Ectodermal cell (in vitro differentiated cells): ENCODE results near the gene TBC1D17.
A peak's percentile ranks its signal among the peaks of the same experiment; 100 is the strongest.

Source experiments
- H3K27ac ChIP-seq: 2 replicates; pipeline ENCODE4 v1.7.0; 2013; ENCODE audit warnings: mild to moderate bottlenecking, low read depth, low read length; ENCODE audit not compliant: insufficient read depth, poor library complexity, severe bottlenecking
- H3K27me3 ChIP-seq: 2 replicates; pipeline ENCODE4 v1.7.0; 2013; ENCODE audit warnings: mild to moderate bottlenecking, low read length; ENCODE audit not compliant: insufficient read depth, control insufficient read depth, poor library complexity, severe bottlenecking
- H3K36me3 ChIP-seq: one replicate; pipeline ENCODE4 v1.7.0; 2013; ENCODE audit warnings: low read length; ENCODE audit not compliant: control insufficient read depth, insufficient read depth
- H3K4me1 ChIP-seq: one replicate; pipeline ENCODE4 v1.7.0; 2013; ENCODE audit warnings: low read length; ENCODE audit not compliant: control insufficient read depth, insufficient read depth
- H3K4me3 ChIP-seq: 2 replicates; pipeline ENCODE4 v1.7.0; 2013; ENCODE audit warnings: low read depth, low read length, control low read depth; ENCODE audit not compliant: insufficient read depth
- H3K9me3 ChIP-seq: 2 replicates; pipeline ENCODE4 v1.7.0; 2013; ENCODE audit warnings: mild to moderate bottlenecking, low read length, moderate library complexity; ENCODE audit not compliant: control insufficient read depth
- WGBS, 2 experiments: methylation state at CpG; one replicate each; pipeline ENCODE4 v1.1.7; 2013; ENCODE audit warnings: missing lambda C conversion rate in 2 of 2; 5-methylcytosine and 5-hydroxymethylcytosine counted together

Gene TBC1D17

GRCh38 chr19:49860336-49861102 is 17.0 kb upstream of the TBC1D17 start:
- no peaks in the 10 kb centered on the region for H3K27me3 ChIP-seq
- no peaks in the 10 kb centered on the region for H3K4me1 ChIP-seq
- WGBS, 2 experiments, result 91 to 92% methylated on average over 17 of the region's 17 CpGs
- no peaks in the 10 kb centered on the region for H3K9me3 ChIP-seq
- H3K36me3 ChIP-seq, result peaks cover 74% of the 10 kb centered on the region
- no peak overlapping the region for H3K27ac ChIP-seq
- no peak overlapping the region for H3K4me3 ChIP-seq

DNA sequence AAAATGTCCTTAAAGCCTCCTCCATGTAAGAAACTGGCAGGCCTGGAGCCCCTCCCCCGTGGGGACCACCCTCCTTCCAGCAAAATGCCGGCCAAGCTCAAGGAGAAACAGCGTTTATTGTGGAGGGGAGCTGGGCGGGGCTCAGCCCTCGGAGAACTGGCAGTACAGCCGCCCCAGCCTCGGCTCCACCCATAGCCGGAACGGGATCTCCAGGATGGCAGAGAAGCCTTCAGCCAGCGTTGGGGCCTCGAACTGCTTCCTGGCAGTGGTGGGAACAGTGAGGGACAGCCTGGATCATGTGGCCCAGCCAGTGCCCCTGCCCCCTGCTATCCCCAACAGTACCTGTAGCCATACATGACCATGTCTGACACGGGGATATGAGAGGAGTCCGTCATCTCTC is 16.4 kb upstream of the TBC1D17 start:
- no peak overlapping the region for H3K4me3 ChIP-seq
- H3K27me3 ChIP-seq, result no peaks in the 10 kb centered on the region
- H3K9me3 ChIP-seq, result no peaks in the 10 kb centered on the region
- peaks cover 69% of the 10 kb centered on the region for H3K36me3 ChIP-seq
- H3K27ac ChIP-seq, result no peak overlapping the region
- peaks cover 5% of the 10 kb centered on the region for H3K4me1 ChIP-seq
- WGBS, 2 experiments, result 73 to 76% methylated on average over 13 of the region's 13 CpGs

GRCh38 chr19:49861541-49862378 is 15.7 kb upstream of the TBC1D17 start:
- H3K36me3 ChIP-seq, result peaks cover 62% of the 10 kb centered on the region
- H3K4me1 ChIP-seq, result peaks cover 7% of the 10 kb centered on the region
- H3K9me3 ChIP-seq, result no peaks in the 10 kb centered on the region
- no peaks in the 10 kb centered on the region for H3K27me3 ChIP-seq
- 93 to 94% methylated on average over 59 to 60 of the region's 60 CpGs for WGBS, 2 experiments
- H3K4me3 ChIP-seq, result no peak overlapping the region
- H3K27ac ChIP-seq, result no peak overlapping the region

DNA sequence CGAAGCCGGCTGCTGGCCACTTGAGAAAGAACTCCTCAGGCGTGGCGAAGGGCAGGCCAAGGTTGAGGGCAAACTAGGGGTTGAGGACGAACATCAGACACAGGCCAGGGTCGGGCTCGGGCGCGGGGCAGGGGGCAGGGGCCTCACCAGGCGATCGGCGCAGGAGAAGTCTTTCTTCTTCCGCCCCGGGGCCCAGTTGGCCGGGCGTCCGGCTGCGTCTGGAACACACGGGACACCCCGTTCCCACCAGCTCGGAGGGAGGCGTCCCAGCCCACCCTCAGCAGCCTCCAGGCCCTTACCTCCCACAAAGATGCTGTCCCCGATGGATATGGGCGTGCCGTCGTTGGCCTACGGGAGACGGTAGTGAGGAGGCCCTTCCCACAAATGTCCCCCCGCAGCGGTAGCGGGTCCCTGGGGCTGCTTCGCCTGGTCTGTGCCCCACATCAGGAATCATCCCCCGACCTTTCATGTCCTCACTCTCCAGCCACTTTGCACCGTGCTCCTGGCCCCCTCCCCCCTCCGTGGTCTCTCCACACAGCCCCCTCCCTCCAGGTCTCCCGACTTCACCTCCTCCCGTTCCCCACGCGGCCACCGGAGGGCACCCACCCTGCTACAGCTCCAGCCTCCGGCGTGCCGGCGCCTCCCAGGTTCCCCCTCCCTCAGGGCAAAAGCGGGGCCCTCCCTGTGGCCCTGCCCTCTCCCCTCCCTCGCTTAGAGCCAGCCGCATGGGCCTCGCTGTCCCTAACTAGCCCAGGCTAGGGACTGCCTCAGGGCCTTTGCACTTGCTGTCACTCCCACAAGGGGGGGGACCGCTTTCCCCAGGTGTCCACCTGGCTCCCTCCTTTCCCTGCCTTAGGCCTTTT is 14.9 kb upstream of the TBC1D17 start:
- peaks cover 7% of the 10 kb centered on the region for H3K4me1 ChIP-seq
- H3K27ac ChIP-seq, result no peak overlapping the region
- no peaks in the 10 kb centered on the region for H3K9me3 ChIP-seq
- no peak overlapping the region for H3K4me3 ChIP-seq
- WGBS, 2 experiments, result 80 to 83% methylated on average over 49 of the region's 49 CpGs
- H3K27me3 ChIP-seq, result no peaks in the 10 kb centered on the region
- peaks cover 54% of the 10 kb centered on the region for H3K36me3 ChIP-seq

GRCh38 chr19:49863254-49863934 is 14.1 kb upstream of the TBC1D17 start:
- 93 to 94% methylated on average over 24 of the region's 24 CpGs for WGBS, 2 experiments
- H3K4me1 ChIP-seq, result peaks cover 7% of the 10 kb centered on the region
- H3K27me3 ChIP-seq, result no peaks in the 10 kb centered on the region
- H3K36me3 ChIP-seq, result peaks cover 47% of the 10 kb centered on the region
- no peak overlapping the region for H3K27ac ChIP-seq
- no peaks in the 10 kb centered on the region for H3K9me3 ChIP-seq
- H3K4me3 ChIP-seq, result no peak overlapping the region

GRCh38 chr19:49863935-49864320 is 13.6 kb upstream of the TBC1D17 start:
- Histone ChIP-seq H3K4me3 (no peak overlapping the region), H3K36me3 (peaks cover 43% of the 10 kb centered on the region)
- 96% methylated on average over 17 of the region's 17 CpGs for WGBS, 2 experiments

DNA sequence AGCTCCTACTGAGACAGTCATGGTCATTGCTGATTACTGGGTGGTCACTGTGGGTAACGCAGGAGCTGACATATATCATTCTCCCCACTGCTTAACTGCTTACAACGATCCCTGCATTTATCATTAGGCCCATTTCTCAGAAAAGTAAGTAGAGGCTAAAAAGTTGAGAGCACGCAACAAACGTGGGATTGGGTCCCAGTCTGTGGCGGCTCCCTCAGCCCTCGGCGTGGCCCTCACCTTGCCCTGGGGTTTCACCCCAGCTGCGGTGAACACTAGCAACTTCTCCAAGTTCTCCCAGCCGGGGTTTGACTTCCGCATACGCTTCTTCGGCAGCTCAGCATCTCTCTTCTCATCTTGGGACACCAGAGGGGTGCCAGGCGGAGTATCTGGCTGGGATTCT is 12.6 kb upstream of the TBC1D17 start:
- Histone ChIP-seq H3K4me1 (peaks cover 7% of the 10 kb centered on the region), H3K9me3 (no peaks in the 10 kb centered on the region), H3K27me3 (no peaks in the 10 kb centered on the region), H3K27ac (no peak overlapping the region), H3K4me3 (peak overlapping the region; percentile 17), H3K36me3 (peaks cover 35% of the 10 kb centered on the region)
- WGBS, 2 experiments, result 94% methylated on average over 13 of the region's 13 CpGs

More at GRCh38 chr19:49863935-49864320, 13.6 kb upstream of the TBC1D17 start:
- Histone ChIP-seq H3K27me3 (no peaks in the 10 kb centered on the region), H3K4me1 (peaks cover 7% of the 10 kb centered on the region), H3K9me3 (no peaks in the 10 kb centered on the region), H3K27ac (no peak overlapping the region)

DNA sequence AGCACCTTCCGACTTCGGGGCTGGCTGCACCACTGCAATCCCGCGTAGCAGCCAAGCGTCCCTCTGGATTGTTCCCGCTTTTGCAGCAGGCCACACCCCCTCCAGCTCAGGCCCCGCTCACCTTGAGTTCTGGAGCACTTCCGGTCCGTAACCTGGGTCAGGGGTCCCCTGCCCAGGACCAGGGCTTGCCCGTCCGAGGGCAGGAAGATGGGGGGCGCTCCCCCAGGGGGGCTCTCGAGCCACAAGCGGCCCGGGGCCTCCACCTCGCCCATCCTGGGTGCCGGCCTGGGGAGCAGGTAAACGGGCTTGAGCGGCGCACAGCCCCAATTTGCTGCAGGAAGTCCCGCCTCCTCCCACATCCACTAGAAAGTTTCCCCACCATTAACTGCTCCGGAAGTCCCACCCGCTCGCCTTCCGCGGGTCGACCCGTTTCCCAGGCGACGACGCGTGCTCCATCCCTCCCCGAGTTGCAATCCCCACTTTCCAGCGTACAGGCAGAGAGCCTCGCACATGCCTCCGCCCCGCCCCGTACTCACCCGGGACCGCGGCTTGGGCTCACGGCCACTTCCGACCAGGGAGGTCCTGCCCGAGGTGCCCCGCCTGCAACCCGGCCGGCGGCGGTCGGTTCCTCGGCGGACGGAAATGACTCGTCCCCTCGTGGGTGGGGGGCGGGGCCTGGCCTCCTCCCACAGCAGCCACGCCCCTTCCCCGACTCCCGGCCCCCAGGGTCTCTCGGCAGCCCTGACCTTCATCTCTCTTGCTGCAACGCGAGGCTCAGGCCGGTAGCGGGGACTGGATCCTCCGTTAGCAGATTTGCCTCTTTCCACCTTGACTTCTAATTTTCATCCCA is 10.3 kb upstream of the TBC1D17 start, which contains the start of gene PNKP:
TSS of gene PNKP (minus strand) at position 644 of the 850 bp plus-strand sequence. CDS start at position 272, 372 bp downstream.
- WGBS, 2 experiments, result 0% methylated on average over 65 of the region's 65 CpGs
- peak within 1 kb of the TSS; percentile 73 for H3K4me3 ChIP-seq
- H3K27ac ChIP-seq, result peak within 1 kb of the TSS; percentile 77
- H3K36me3 ChIP-seq, result peaks cover 20% of the 10 kb centered on the region
- no peaks in the 10 kb centered on the region for H3K9me3 ChIP-seq
- H3K4me1 ChIP-seq, result peaks cover 7% of the 10 kb centered on the region
- H3K27me3 ChIP-seq, result no peaks in the 10 kb centered on the region

GRCh38 chr19:49869009-49869483 is 8.5 kb upstream of the TBC1D17 start:
- peak overlapping the region; percentile 52 for H3K27ac ChIP-seq
- peak overlapping the region; percentile 37 for H3K4me3 ChIP-seq
- H3K4me1 ChIP-seq, result peaks cover 7% of the 10 kb centered on the region
- H3K36me3 ChIP-seq, result peaks cover 11% of the 10 kb centered on the region
- no peaks in the 10 kb centered on the region for H3K9me3 ChIP-seq
- 7 to 10% methylated on average over 14 to 15 of the region's 15 CpGs for WGBS, 2 experiments
- no peaks in the 10 kb centered on the region for H3K27me3 ChIP-seq
